OCI-M1 (cell line): Measurements from ENCODE around the gene EXTL2.
A peak's percentile ranks its signal among the peaks of the same experiment; 100 is the strongest.
"Not testable (repeated sequence)": the region's sequence is repeated elsewhere in the genome, so short reads cannot be mapped to it uniquely, and the experiment has no call there.

Source experiments
- DNase-seq: peaks from one replicate; lab custom pipeline; 2025; lab: John Stamatoyannopoulos, UW

The EXTL2 gene

GRCh38 chr1:100902365-100902764 lies 7.7 kb upstream of the EXTL2 start:
- no peak for DNase-seq

DNA sequence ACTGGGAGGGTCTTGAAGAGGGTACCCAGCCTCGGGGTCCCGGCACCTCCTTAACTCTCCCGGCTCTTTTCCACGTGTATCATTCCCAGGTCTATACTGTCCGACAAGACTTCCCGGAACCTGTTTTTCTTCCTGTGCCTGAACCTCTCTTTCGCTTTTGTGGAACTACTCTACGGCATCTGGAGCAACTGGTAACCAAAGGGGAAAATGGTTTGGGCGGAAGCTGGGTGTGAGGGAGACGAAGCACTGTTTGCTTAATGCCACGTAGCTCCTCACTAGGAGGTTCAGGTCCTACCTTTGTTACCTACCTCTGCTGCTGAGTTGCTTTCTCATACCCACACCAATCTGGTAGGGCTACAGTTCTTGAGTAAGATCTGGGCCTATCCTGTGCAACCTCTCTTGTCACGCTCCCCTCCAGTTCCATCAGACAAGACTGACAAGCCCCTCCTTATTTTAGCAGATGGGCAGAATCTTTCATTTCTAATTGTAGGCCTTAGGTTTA lies 1.9 kb upstream of the EXTL2 start:
- peak; percentile 71 for DNase-seq

DNA sequence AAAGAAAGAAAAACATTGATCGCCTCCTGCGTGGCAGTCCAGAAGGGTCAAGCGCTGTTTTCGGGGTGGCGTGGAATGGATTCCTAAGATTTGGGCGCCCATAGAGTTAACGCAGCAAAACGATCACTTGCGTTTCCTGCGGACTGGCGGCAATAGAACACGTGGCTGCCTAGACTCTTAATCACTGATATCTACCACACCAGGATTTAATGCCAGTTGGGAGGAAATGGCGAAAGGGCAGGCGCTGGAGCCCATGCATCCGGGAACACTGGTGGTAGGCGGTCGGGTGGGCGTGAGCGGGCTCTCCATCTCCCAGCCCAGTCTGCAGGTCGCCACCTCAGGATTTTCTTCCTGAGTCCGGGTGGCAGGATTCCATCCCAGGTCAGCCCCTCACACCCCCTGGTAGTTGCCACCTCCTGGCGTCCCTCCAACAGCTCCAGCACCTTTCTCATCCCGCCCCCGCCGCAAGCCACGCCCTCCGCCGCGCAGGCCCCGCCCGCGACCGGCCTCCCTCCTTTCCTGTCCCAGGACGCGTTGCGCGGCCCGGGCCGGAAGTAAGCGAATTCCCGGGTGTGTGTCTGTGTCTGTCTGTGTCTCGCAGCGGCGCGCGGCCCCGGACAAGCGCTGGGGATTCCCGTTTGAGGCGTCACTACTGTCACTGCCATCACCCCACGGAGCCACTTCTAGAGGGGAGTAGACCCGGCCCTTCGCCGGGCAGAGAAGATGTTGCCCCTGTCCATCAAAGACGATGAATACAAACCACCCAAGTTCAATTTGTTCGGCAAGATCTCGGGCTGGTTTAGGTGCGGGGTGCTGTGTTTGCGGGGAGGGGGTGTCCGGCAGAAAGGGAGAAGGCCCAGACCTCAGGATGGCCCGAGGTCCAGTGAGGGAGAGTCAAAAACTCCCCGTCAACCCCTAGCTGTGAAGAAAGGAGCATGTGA lies 1.2 kb upstream of the EXTL2 start, which contains the start of gene SLC30A7:
Gene SLC30A7, plus strand, starts transcription at position 551 of the 941 bp plus-strand sequence. Its CDS starts 173 bp downstream, at position 724.
- DNase-seq, result peak; percentile 92

GRCh38 chr1:100893718-100894117 lies 924 bp downstream of the EXTL2 start:
- DNase-seq, result no peak

DNA sequence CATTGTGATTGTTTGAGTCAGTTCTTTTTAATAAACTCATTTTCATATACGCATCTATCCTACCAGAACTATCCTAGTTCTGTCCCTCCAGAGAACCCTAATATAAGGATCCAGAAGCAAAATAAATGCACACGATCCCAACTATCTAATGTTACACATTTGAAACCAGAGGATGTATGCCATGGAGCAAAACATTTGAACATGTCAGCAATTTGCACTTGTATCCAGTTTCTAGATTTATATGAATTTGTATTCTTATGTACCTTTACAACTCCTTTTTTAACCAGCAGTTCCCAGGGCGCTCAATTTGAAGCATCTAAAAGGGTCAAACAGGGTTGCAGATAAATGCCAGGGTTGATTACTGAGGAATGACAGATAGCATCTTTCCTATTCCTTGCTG lies 2.1 kb downstream of the EXTL2 start:
- DNase-seq, result no peak

DNA sequence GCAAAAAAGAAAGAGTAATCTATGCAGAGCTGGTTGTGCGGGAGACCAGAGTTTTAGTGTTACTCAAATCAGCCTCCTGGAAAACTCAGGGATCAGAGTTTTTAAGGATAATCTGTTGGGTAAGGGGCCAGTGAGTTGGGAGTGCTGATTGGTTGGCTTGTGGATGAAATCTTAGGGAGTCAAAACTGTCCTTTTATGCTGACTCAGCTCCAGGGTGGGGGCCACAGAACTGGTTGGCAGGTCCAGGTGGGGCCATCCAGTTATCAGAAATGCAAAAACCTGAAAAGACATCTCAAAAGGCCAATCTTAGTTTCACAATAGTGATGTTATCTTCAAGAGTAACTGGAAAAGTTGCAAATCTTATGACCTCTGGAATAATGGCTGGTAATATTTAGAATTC lies 3.3 kb downstream of the EXTL2 start:
- no peak for DNase-seq

DNA sequence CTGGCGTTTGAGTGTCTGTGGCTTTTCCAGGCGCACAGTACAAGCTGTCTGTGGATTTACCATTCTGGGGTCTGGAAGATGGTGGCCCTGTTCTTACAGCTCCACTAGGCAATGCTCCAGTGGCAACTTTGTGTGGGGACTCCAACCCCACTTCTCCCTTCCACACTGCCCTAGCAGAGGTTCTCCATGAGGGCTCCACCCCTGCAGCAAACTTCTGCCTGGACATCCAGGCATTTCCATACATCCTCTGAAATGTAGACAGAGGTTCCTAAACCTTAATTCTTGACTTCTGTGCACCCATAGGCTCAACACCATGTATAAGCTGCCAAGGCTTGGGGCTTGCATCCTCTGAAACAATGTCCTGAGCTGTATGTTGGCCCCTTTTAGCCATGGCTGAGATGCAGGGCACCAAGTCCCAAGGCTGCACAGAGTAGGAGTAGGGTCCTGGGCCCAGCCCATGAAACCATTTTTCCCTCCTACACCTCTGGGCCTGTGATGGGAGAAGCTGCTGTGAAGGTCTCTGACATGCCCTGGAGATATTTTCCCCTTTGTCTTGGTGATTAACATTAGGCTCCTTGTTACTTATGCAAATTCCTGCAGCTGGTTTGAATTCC lies 4.7 kb downstream of the EXTL2 start:
- not testable (repeated sequence) for DNase-seq

DNA sequence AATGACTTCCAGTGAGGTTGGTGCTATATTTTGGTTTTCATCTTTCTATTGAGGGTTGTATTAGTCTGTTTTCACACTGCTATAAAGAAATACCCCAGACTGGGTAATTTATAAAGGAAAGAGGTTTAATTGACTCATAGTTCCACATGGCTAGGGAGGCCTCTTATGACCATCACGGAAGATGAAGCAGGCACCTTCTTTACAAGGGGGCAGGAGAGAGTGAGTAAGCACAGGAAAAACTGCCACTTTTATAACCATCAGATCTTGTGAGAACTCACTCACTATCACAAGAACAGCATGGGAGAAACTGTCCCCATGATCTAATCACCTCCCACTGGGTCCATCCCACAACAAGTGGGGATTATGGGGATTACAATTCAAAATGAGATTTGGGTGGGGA lies 5.6 kb downstream of the EXTL2 start:
- DNase-seq, result not testable (repeated sequence)

- peak; percentile 32 for DNase-seq
Observed at GRCh38 chr1:100883963-100884362, 10.7 kb downstream of the EXTL2 start.

DNA sequence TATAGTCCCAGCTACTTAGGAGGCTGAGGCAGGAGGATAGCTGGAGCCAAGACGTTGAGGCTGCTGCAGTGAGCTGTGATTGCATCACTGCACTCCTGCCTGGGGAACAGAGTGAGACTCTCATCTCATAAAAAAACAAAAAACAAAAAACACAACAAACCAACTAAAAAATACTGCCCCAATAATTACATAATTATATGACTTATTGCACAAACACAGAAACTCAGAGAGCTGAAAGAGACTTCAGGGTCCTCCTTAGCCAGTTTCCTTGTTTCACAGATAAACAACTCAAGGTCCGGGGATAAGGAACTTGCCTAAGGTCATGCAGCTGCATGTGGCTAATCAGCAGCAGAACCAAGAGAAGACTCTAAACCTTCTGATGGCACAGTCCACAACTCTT lies 11.9 kb downstream of the EXTL2 start:
- DNase-seq, result peak; percentile 64

DNA sequence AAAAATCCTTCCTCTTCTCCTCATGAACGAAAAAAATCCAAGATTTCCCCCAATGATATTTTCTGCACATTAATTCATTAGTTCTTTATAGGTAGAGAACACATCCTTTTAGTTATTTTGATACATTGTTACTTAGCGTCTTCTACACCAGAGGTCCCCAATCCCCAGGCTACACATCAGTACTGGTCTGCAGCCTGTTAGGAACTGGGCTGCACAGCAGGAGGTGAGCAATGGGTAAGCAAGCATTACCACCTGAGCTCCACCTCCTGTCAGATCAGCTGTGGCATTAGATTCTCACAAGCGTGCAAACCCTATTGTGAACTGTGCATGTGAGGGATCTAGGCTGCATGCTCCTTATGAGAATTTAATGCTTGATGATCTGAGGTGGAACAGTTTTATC lies 13.0 kb downstream of the EXTL2 start:
- no peak for DNase-seq

DNA sequence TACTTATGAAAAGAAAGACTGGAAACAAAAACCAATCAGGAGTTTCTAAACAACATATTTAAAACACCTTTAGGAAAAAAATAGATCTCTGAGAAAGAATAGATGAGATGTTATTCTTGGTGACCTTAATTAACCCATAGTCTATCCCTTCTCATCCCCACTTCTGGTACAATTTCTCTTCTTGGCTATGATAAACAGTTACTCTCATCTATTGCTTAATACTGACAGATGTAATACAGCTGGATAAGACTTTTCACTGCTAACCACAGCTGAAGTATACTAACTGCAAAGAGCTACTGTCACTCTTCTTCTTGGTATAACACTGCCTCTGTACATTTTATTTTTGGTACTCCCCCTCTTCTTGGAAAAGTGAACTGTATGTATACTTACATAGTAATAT lies 15.2 kb downstream of the EXTL2 start:
- peak; percentile 22 for DNase-seq

- DNase-seq, result no peak
Observed at GRCh38 chr1:100876291-100876690, 18.4 kb downstream of the EXTL2 start.

DNA sequence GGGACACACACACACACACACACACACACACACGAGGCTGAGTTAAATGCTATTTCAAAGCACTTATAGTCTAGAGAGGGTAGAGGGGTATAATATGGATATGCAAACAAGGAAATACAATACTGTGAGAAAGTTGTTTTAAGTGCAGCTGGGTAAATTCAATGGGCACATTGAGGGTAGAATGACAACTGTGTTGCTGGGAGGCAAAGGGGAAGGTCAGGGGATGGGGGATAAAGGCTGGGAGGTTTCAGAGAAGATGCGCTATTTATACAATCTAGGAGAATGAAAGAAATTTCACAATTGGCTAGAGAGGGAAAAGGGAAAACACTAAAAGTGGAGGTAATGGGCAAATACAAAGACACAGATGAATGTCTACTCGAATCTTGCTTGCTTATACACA lies 19.4 kb downstream of the EXTL2 start:
- no peak for DNase-seq

DNA sequence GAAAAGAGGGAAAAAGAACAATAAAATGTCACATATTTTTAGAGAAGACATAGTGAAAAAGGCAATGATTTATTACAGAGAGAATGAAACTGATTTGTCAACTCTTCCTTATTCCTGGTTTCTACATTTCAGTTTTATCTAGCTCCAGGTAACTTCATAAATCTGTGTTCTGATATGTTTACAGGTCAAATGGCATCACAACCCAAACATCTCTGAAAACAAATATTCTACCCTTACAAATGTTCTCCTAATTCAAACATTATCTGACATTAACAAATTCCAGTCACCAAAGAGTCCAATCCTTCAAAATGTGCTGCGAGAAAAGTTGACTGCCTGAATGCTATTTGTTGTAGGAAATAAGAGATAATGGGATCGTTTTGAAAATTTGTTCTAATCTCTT lies 20.2 kb downstream of the EXTL2 start:
- no peak for DNase-seq

GRCh38 chr1:100869996-100870395 lies 24.6 kb downstream of the EXTL2 start:
- no peak for DNase-seq

DNA sequence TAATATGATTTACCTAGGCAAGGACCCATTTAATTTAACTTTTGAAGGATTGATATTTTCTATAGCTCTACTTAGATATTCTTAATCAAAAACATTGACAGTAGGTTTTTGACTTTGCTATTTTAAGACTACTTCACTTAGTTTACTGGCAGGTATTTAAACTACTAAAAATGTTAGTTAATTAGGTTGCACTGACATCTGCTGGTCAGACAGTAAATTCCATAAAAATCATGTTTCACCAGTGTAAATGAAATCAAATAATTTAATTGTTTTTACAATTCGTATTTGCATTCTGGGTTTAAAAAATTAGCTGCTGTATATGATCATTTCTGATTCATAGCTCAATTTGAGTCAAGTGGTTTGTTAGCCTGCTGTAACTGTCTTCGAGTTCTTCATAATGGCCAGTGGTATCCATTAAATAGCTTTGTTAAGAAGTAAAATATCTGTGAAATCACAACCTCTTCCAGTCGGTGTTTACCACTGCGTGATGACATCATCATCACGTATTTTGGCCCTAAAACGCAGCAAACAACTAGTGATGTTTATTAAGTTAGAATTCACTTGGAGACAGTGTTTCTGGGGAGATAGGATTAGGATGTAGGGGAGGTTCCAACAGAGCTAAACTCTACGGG lies 26.2 kb downstream of the EXTL2 start:
- DNase-seq, result peak; percentile 74

DNA sequence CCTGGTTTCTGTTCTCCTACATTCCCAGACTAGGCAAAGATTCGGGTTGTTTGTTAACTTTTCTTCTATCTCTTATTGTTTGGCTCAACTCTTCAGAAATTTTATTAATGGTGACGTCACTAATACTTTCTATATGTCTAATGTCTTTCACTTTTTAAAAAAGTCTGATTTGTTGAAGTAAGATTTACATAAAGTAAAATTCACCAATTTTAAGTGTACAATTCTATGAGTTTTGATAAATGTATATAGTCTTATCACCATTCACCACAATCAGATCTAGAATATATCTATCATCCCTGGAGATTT lies 27.8 kb downstream of the EXTL2 start:
- no peak for DNase-seq

- DNase-seq, result peak; percentile 73
Observed at GRCh38 chr1:100866041-100866900, 28.4 kb downstream of the EXTL2 start.

DNA sequence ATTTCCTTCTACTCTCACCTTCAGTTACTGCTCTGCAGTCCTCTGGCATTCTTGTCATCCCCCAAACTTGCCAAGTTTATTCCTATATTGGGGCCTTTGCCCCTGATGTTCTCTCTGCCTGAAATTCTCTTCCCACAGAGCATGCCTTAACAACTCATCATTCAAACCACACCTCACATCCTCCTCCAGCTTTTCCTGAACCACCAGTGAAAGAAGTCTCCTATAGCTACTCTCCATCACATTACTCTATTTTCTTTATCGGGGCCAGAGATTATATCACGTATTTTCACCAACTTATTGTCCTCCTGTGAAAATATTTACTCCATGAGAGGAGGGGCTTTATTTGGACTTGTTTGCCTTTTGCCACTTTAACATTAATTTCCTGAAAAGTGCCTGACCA lies 32.1 kb downstream of the EXTL2 start:
- DNase-seq, result no peak

- DNase-seq, result no peak
Observed at GRCh38 chr1:100861379-100861778, 33.3 kb downstream of the EXTL2 start.
